HL-60 (cell line): Measurements from ENCODE around the gene RAP1GAP.

Source experiments
- GABPA ChIP-seq: IDR thresholded peaks from 2 replicates; pipeline ENCODE4 v1.6.1; 2012; ENCODE audit warnings: low read depth
- POLR2AphosphoS5 ChIP-seq: IDR thresholded peaks from 2 replicates; pipeline ENCODE4 v1.6.1; 2012; ENCODE audit warnings: low read depth
- SPI1 ChIP-seq: IDR thresholded peaks from 2 replicates; pipeline ENCODE4 v1.6.1; 2012; ENCODE audit warnings: low read depth, mild to moderate bottlenecking, borderline replicate concordance
- TF ChIP-seq, protein P1 (sequence below): IDR thresholded peaks from one replicate; pipeline ENCODE4 v1.5.1; 2011; ENCODE audit warnings: low read length, control low read depth, inconsistent platforms; ENCODE audit not compliant: insufficient read depth
- TF ChIP-seq, protein P2 (sequence below): IDR thresholded peaks from 2 replicates; pipeline ENCODE4 v1.6.1; 2012; ENCODE audit warnings: low read depth; ENCODE audit not compliant: insufficient replicate concordance

DNA sequence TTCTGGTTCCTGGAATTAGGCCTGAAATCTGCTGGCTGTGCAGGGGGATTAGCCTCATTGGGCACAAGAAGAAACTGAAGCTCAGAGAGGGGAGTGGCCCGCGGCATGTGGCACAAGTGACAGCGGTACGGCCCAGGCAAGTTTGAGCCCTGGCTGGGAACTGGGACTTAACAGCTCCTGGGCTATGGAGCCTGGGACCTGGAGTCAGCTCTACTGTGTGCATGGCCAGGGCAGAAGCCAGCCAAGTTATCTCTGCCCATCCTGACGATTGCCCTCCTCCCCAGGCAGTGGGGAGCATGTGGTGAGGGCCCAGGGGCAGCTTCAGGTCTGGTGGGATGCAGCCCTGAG, 98.7 kb downstream of the RAP1GAP start:
- TF ChIP-seq, protein P1, sequence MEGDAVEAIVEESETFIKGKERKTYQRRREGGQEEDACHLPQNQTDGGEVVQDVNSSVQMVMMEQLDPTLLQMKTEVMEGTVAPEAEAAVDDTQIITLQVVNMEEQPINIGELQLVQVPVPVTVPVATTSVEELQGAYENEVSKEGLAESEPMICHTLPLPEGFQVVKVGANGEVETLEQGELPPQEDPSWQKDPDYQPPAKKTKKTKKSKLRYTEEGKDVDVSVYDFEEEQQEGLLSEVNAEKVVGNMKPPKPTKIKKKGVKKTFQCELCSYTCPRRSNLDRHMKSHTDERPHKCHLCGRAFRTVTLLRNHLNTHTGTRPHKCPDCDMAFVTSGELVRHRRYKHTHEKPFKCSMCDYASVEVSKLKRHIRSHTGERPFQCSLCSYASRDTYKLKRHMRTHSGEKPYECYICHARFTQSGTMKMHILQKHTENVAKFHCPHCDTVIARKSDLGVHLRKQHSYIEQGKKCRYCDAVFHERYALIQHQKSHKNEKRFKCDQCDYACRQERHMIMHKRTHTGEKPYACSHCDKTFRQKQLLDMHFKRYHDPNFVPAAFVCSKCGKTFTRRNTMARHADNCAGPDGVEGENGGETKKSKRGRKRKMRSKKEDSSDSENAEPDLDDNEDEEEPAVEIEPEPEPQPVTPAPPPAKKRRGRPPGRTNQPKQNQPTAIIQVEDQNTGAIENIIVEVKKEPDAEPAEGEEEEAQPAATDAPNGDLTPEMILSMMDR = no peak
- TF ChIP-seq POLR2AphosphoS5 (no peak), GABPA (no peak), SPI1 (no peak)
- TF ChIP-seq, protein P2, sequence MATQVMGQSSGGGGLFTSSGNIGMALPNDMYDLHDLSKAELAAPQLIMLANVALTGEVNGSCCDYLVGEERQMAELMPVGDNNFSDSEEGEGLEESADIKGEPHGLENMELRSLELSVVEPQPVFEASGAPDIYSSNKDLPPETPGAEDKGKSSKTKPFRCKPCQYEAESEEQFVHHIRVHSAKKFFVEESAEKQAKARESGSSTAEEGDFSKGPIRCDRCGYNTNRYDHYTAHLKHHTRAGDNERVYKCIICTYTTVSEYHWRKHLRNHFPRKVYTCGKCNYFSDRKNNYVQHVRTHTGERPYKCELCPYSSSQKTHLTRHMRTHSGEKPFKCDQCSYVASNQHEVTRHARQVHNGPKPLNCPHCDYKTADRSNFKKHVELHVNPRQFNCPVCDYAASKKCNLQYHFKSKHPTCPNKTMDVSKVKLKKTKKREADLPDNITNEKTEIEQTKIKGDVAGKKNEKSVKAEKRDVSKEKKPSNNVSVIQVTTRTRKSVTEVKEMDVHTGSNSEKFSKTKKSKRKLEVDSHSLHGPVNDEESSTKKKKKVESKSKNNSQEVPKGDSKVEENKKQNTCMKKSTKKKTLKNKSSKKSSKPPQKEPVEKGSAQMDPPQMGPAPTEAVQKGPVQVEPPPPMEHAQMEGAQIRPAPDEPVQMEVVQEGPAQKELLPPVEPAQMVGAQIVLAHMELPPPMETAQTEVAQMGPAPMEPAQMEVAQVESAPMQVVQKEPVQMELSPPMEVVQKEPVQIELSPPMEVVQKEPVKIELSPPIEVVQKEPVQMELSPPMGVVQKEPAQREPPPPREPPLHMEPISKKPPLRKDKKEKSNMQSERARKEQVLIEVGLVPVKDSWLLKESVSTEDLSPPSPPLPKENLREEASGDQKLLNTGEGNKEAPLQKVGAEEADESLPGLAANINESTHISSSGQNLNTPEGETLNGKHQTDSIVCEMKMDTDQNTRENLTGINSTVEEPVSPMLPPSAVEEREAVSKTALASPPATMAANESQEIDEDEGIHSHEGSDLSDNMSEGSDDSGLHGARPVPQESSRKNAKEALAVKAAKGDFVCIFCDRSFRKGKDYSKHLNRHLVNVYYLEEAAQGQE = no peak
